K562 (cell line): ENCODE data around the gene BTBD16.

ENCODE experiments used
- CBFB ChIP-seq: sonication (generic); formaldehyde crosslinking; IDR thresholded peaks from 2 replicates; pipeline ENCODE4 v1.4.0; 2020; ENCODE audit warnings: mild to moderate bottlenecking, missing genetic modification reagents
- CTCF ChIP-seq, 3 experiments: IDR thresholded peaks in 2 of 3; conservative IDR thresholded peaks in 1 of 3; 2 replicates each; pipeline ENCODE4 v1.5.1; 2011 to 2012; ENCODE audit warnings: low read length in 3 of 3, mild to moderate bottlenecking in 3 of 3, control low read depth in 2 of 3, improper control_type of control experiment in 1 of 3, inconsistent platforms in 1 of 3, low read depth in 1 of 3, mixed read lengths in 1 of 3, moderate library complexity in 1 of 3; ENCODE audit not compliant: insufficient read depth in 2 of 3
- RNF2 ChIP-seq: sonication (generic); IDR thresholded peaks from 2 replicates; pipeline ENCODE4 v1.6.1; 2016
- SMAD1 ChIP-seq: fragments of 150-350 bp; IDR thresholded peaks from 2 replicates; pipeline ENCODE4 v1.6.1; 2014; ENCODE audit warnings: low read length, low read depth; ENCODE audit not compliant: partially characterized antibody
- ZNF263 ChIP-seq: sonication (generic); formaldehyde crosslinking; IDR thresholded peaks from 2 replicates; pipeline ENCODE4 v1.8.0; 2022; ENCODE audit warnings: mild to moderate bottlenecking, missing genetic modification reagents, borderline replicate concordance

GRCh38 chr10:122248356-122249302, 22.5 kb upstream of the BTBD16 start:
- TF ChIP-seq CTCF (IDR thresholded peaks at IDR 0.05 in 2 of 3, conservative IDR thresholded peaks at IDR 0.05 in 1 of 3; ENCODE audit: insufficient read depth in 2 of 3, low read depth in 1 of 3, low read length in 3 of 3) (no peak), ZNF263 (CRISPR knock-in tag) (no peak), CBFB (CRISPR knock-in tag) (no peak), RNF2 (no peak), SMAD1 (no peak)
